Esophagus muscularis mucosa (tissue), 4 donors: Measurements from ENCODE around the gene ACER3. TPM values are rescaled to one million over a fixed set of nuclear protein-coding genes. Genes with fewer than 3 reads are reported as not detected.

Experiments used
- DNase-seq: peaks from one replicate; pipeline ENCODE4 v3.0.0-alpha.2; 2017; ENCODE audit errors: extremely low spot score
- H3K27ac ChIP-seq, 4 donors: fragments of 200-600 bp; sonication (generic); replicated peaks in 1 of 4; 1 replicate in 3 of 4; 2 replicates in 1 of 4; pipeline ENCODE4 v1.5.1; 2016 to 2019; ENCODE audit warnings: mild to moderate bottlenecking in 1 of 4
- H3K27me3 ChIP-seq, 4 donors: fragments of 200-600 bp; sonication (generic); one replicate each; pipeline versions ENCODE4 v1.5.1 to v1.6.0; 2016 to 2019
- H3K36me3 ChIP-seq, 4 donors: fragments of 200-600 bp; sonication (generic); one replicate each; pipeline ENCODE4 v1.5.1; 2016 to 2019
- H3K4me1 ChIP-seq, 4 donors: fragments of 200-600 bp; sonication (generic); one replicate each; pipeline ENCODE4 v1.5.1; 2016 to 2019
- H3K4me3 ChIP-seq, 4 donors: fragments of 200-600 bp; sonication (generic); 1 replicate in 2 of 4; 2 replicates in 2 of 4; pipeline ENCODE4 v1.5.1; 2016 to 2019; ENCODE audit warnings: mild to moderate bottlenecking in 4 of 4, moderate library complexity in 1 of 4
- H3K9me3 ChIP-seq, 4 donors: fragments of 200-600 bp; sonication (generic); 1 replicate in 3 of 4; 2 replicates in 1 of 4; pipeline ENCODE4 v1.5.1; 2016 to 2019
- CTCF ChIP-seq, 3 experiments: fragments of 200-600 bp in 2 of 3; fragments of 450-650 bp in 1 of 3; sonication (generic) in 2 of 3; IDR thresholded peaks; one replicate each; pipeline ENCODE4 v1.5.1; 2017 to 2019; ENCODE audit warnings: antibody characterized with exemption in 3 of 3, mild to moderate bottlenecking in 2 of 3, moderate library complexity in 1 of 3
- EP300 ChIP-seq: sonication (generic); formaldehyde crosslinking; IDR thresholded peaks from one replicate; pipeline ENCODE4 v1.6.1; 2017; ENCODE audit warnings: antibody characterized with exemption
- POLR2A ChIP-seq: fragments of 450-650 bp; IDR thresholded peaks from one replicate; pipeline ENCODE4 v1.6.1; 2017; ENCODE audit warnings: antibody characterized with exemption, moderate library complexity, mild to moderate bottlenecking, low read depth
- POLR2AphosphoS5 ChIP-seq, 2 donors: sonication (generic); formaldehyde crosslinking; IDR thresholded peaks; one replicate each; pipeline ENCODE4 v1.6.1; 2017; ENCODE audit warnings: antibody characterized with exemption in 2 of 2
- WGBS: methylation state at CpG from one replicate; pipeline ENCODE4 v1.1.5; 2018; 5-methylcytosine and 5-hydroxymethylcytosine counted together
- intact Hi-C: fragments of 100-400 bp; cut with DNase I; formaldehyde crosslinking; loops from one replicate; pipeline ENCODE4 v1.15.1; 2023
- total RNA-seq, 4 donors: library from RNA; depleted of rRNA; stranded (reverse); fragments of >200 nt; gene quantifications; one replicate each; pipeline versions ENCODE4 v1.1.0 to v1.2.1, GENCODE V29; 2016

ACER3 gene
- total RNA-seq, 4 donors from 2014 or later: 10.5 to 12.8 (median 11.2) TPM

DNA sequence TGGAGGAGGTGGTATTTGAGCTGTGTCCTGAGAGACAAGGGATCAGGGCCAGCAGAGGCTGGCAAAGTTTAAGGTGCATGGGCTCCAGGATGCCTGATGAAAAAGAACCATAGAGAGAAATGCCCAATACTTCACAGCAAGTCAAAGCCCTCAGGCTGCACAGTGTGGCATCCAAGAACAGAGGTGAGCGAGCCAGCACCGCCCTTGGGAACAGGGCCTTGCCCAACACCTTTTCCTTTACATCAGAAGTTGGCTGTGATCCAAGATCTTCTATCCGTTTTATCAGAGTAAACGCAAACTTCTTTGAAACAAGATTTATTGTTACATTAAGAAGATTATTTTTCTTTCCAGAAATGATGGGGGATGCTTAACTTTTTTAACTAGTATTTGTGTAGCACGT, 174.9 kb downstream of the ACER3 start:
- intact Hi-C loops: no loop called here
- TF ChIP-seq CTCF (IDR thresholded peaks at IDR 0.05) (no peak), POLR2AphosphoS5 (IDR thresholded peaks at IDR 0.05) (no peak), POLR2A (no peak), EP300 (no peak)
- peak; percentile 53 for DNase-seq
- 51% methylated on average over 5 of the region's 5 CpGs for WGBS
- Histone ChIP-seq H3K9me3 (no peaks in the 10 kb centered on the region), H3K4me1 (peaks cover 7 to 14% (median 12%) of the 10 kb centered on the region in 4 donors), H3K27me3 (peaks cover 0 to 51% (median 19%) of the 10 kb centered on the region in 4 donors), H3K4me3 (no peak overlapping the region), H3K36me3 (no peaks in the 10 kb centered on the region), H3K27ac (no peak overlapping the region)

GRCh38 chr11:77036398-77036797, 175.7 kb downstream of the ACER3 start:
- peaks cover 7 to 14% (median 12%) of the 10 kb centered on the region in 4 donors for H3K4me1 ChIP-seq
- H3K27me3 ChIP-seq: peaks cover 0 to 51% (median 19%) of the 10 kb centered on the region in 4 donors
- no peak for TF ChIP-seq CTCF (IDR thresholded peaks at IDR 0.05)
- TF ChIP-seq EP300: no peak
- no peak for TF ChIP-seq POLR2A
- no peak for TF ChIP-seq POLR2AphosphoS5 (IDR thresholded peaks at IDR 0.05)
- DNase-seq: no peak
- 76% methylated on average over 5 of the region's 5 CpGs for WGBS
- intact Hi-C loops: no loop called here
- H3K9me3 ChIP-seq: no peaks in the 10 kb centered on the region
- no peak overlapping the region for H3K4me3 ChIP-seq
- no peak overlapping the region for H3K27ac ChIP-seq
- no peaks in the 10 kb centered on the region for H3K36me3 ChIP-seq

DNA sequence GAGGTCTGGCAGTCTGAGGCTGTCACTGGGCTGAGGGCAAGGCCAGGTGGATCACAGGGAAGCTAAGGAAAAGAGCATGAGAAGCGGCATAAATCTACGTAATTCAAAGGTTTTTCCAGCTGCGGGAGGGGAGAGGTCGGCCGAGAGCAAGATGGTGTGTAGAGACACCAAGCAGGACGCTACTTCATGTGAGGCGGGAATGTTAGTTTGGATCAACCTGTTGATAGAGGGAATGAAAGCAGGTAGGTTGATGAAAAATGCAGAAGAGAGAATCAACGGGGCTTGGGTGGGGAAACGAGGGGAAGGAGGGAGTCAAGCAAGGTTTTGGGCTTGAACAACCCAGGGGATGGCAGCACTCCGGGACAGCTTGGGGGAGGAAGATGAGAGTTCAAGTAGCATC, 176.3 kb downstream of the ACER3 start:
- Histone ChIP-seq H3K9me3 (no peaks in the 10 kb centered on the region), H3K27me3 (peaks cover 0 to 51% (median 18%) of the 10 kb centered on the region in 4 donors), H3K4me1 (peaks cover 7 to 14% (median 12%) of the 10 kb centered on the region in 4 donors), H3K36me3 (no peaks in the 10 kb centered on the region), H3K4me3 (no peak overlapping the region), H3K27ac (no peak overlapping the region)
- intact Hi-C loops: no loop called here
- TF ChIP-seq POLR2A: no peak
- TF ChIP-seq EP300: no peak
- no peak for TF ChIP-seq POLR2AphosphoS5 (IDR thresholded peaks at IDR 0.05)
- no peak for TF ChIP-seq CTCF (IDR thresholded peaks at IDR 0.05)
- 86% methylated on average over 10 of the region's 10 CpGs for WGBS
- DNase-seq: peak; percentile 75

DNA sequence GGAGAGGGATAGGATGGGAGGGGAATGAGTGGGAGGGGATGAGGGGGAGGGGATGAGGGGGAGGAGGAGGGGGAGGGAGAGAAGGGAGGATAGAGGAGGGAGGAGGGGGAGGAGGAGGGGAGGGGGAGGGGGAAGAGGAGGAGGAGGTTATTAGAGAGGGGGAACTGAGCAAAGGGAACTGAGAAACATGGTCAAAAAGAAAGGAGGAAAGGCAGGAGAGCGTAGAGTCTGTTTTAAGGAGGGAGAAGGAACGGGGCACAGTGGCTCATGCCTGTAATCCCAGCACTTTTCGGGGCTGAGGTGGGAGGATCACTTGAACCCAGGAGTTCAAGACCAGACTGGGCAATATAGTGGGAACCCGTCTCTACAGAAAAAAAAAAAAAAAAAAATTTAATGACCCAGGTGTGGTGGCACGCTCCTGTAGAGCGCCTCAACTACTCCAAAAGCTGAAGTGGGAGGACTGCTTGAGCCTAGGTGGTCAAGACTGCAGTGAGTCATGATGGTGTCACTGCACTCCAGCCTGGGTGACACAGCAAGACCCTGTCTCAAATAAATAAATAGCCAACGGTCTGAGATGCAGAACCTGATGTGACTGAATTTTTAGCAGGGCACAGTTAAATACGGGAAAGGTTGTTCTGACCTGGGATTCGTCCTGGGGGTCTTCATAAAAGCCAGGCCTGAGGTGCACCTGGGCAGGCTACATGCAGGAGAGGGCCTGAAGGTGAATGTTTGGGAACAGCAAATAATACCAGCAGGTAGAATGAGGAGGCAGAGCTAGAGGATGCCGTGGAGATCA, 177.5 kb downstream of the ACER3 start:
- Histone ChIP-seq H3K27ac (no peak overlapping the region), H3K27me3 (peaks cover 0 to 59% (median 18%) of the 10 kb centered on the region in 4 donors), H3K4me1 (peaks cover 7 to 14% (median 12%) of the 10 kb centered on the region in 4 donors), H3K9me3 (no peaks in the 10 kb centered on the region), H3K4me3 (no peak overlapping the region), H3K36me3 (no peaks in the 10 kb centered on the region)
- TF ChIP-seq POLR2A: no peak
- no peak for TF ChIP-seq EP300
- no peak for TF ChIP-seq POLR2AphosphoS5 (IDR thresholded peaks at IDR 0.05)
- TF ChIP-seq CTCF (IDR thresholded peaks at IDR 0.05): no peak
- 80% methylated on average over 10 of the region's 10 CpGs for WGBS
- intact Hi-C loops: no loop called here
- DNase-seq: peak; percentile 86
